ENCODE data around the gene PSME1.

The PSME1 gene

GRCh38 chr14:24160850-24161804, 25.1 kb downstream of the PSME1 start, which contains the start of gene IRF9:
IRF9 (plus strand) TSS chr14:24161265; CDS start chr14:24162145, 880 bp downstream.
- Histone ChIP-seq H3K4me3 (replicated peaks; ENCODE audit: low read depth, low read length) (peak within 1 kb of the TSS; percentile 96), H3K36me3 (ENCODE audit: control insufficient read depth, insufficient read depth, low read length) (peaks cover 56% of the 10 kb centered on the region), H3K27me3 (replicated peaks; ENCODE audit: control insufficient read depth, insufficient read depth, low read length) (no peaks in the 10 kb centered on the region)
- TF ChIP-seq CTCF (IDR thresholded peaks at IDR 0.05; ENCODE audit: insufficient read depth, low read length, poor library complexity, severe bottlenecking), result peak; percentile 88
- peak; percentile 90 for DNase-seq (ENCODE audit: extremely low read depth, insufficient read length)

- H3K36me3 ChIP-seq (ENCODE audit: control insufficient read depth, insufficient read depth, low read length), result peaks cover 56% of the 10 kb centered on the region
- no peak for DNase-seq (ENCODE audit: extremely low read depth, insufficient read length)
- H3K4me3 ChIP-seq (replicated peaks; ENCODE audit: low read depth, low read length), result peak overlapping the region; percentile 96
- H3K27me3 ChIP-seq (replicated peaks; ENCODE audit: control insufficient read depth, insufficient read depth, low read length), result no peaks in the 10 kb centered on the region
- TF ChIP-seq CTCF (IDR thresholded peaks at IDR 0.05; ENCODE audit: insufficient read depth, low read length, poor library complexity, severe bottlenecking), result no peak
These were observed 26.1 kb downstream of the PSME1 start for GRCh38 chr14:24162093-24162492.

- peaks cover 47% of the 10 kb centered on the region for H3K36me3 ChIP-seq (ENCODE audit: control insufficient read depth, insufficient read depth, low read length)
- H3K27me3 ChIP-seq (replicated peaks; ENCODE audit: control insufficient read depth, insufficient read depth, low read length), result no peaks in the 10 kb centered on the region
- no peak for DNase-seq (ENCODE audit: extremely low read depth, insufficient read length)
- TF ChIP-seq CTCF (IDR thresholded peaks at IDR 0.05; ENCODE audit: insufficient read depth, low read length, poor library complexity, severe bottlenecking), result no peak
- H3K4me3 ChIP-seq (replicated peaks; ENCODE audit: low read depth, low read length), result no peak overlapping the region
These were observed 28.6 kb downstream of the PSME1 start for GRCh38 chr14:24164518-24164991.

- DNase-seq (ENCODE audit: extremely low read depth, insufficient read length), result no peak
- H3K36me3 ChIP-seq (ENCODE audit: control insufficient read depth, insufficient read depth, low read length), result peaks cover 47% of the 10 kb centered on the region
- no peaks in the 10 kb centered on the region for H3K27me3 ChIP-seq (replicated peaks; ENCODE audit: control insufficient read depth, insufficient read depth, low read length)
- no peak overlapping the region for H3K4me3 ChIP-seq (replicated peaks; ENCODE audit: low read depth, low read length)
- TF ChIP-seq CTCF (IDR thresholded peaks at IDR 0.05; ENCODE audit: insufficient read depth, low read length, poor library complexity, severe bottlenecking), result no peak
These were observed 29.8 kb downstream of the PSME1 start for GRCh38 chr14:24165785-24166184.

- no peak for DNase-seq (ENCODE audit: extremely low read depth, insufficient read length)
- peaks cover 47% of the 10 kb centered on the region for H3K36me3 ChIP-seq (ENCODE audit: control insufficient read depth, insufficient read depth, low read length)
- no peaks in the 10 kb centered on the region for H3K27me3 ChIP-seq (replicated peaks; ENCODE audit: control insufficient read depth, insufficient read depth, low read length)
These were observed 31.6 kb downstream of the PSME1 start for GRCh38 chr14:24167469-24168114.

More at GRCh38 chr14:24167469-24168114, 31.6 kb downstream of the PSME1 start:
- no peak for TF ChIP-seq CTCF (IDR thresholded peaks at IDR 0.05; ENCODE audit: insufficient read depth, low read length, poor library complexity, severe bottlenecking)
- H3K4me3 ChIP-seq (replicated peaks; ENCODE audit: low read depth, low read length), result no peak overlapping the region

Data from GM06990 (cell line).